Loucy (cell line): Measurements from ENCODE around the gene HSPG2.

Source experiments
- H2AFZ ChIP-seq: fragments of 200-600 bp; sonication (generic); 2 replicates; pipeline ENCODE4 v1.6.0; 2016; ENCODE audit warnings: antibody characterized with exemption, mild to moderate bottlenecking, low read length, moderate library complexity
- H3F3A ChIP-seq: fragments of 200-600 bp; 2 replicates; pipeline ENCODE4 v1.6.0; 2016; ENCODE audit warnings: antibody characterized with exemption, low read depth, mild to moderate bottlenecking
- H3K27me3 ChIP-seq: fragments of 200-600 bp; sonication (generic); 2 replicates; pipeline ENCODE4 v1.6.1; 2014; ENCODE audit warnings: low read length, mild to moderate bottlenecking; ENCODE audit not compliant: insufficient read depth, poor library complexity, severe bottlenecking
- H3K36me3 ChIP-seq: fragments of 200-600 bp; sonication (generic); 2 replicates; pipeline ENCODE4 v1.6.1; 2016; ENCODE audit warnings: low read length; ENCODE audit not compliant: insufficient read depth
- H3K4me1 ChIP-seq: fragments of 200-600 bp; sonication (generic); 2 replicates; pipeline ENCODE4 v1.5.1; 2014; ENCODE audit warnings: low read length, mild to moderate bottlenecking; ENCODE audit not compliant: insufficient read depth, poor library complexity, severe bottlenecking
- H3K4me2 ChIP-seq: fragments of 200-600 bp; sonication (generic); 2 replicates; pipeline ENCODE4 v1.6.0; 2014; ENCODE audit warnings: antibody characterized with exemption, low read length, low read depth, mild to moderate bottlenecking; ENCODE audit not compliant: poor library complexity, severe bottlenecking
- H3K4me3 ChIP-seq: fragments of 200-600 bp; sonication (generic); 2 replicates; pipeline ENCODE4 v1.5.1; 2014; ENCODE audit warnings: low read length, mild to moderate bottlenecking, mixed read lengths; ENCODE audit not compliant: poor library complexity, severe bottlenecking
- H3K79me2 ChIP-seq: fragments of 200-600 bp; sonication (generic); 2 replicates; pipeline ENCODE4 v1.6.1; 2014; ENCODE audit warnings: low read length; ENCODE audit not compliant: insufficient read depth
- H3K9ac ChIP-seq: fragments of 200-600 bp; sonication (generic); 2 replicates; pipeline ENCODE4 v1.6.0; 2014; ENCODE audit warnings: mild to moderate bottlenecking, low read depth, low read length, moderate library complexity; ENCODE audit not compliant: poor library complexity, severe bottlenecking
- H3K9me2 ChIP-seq: fragments of 200-600 bp; sonication (generic); replicated peaks from 2 replicates; pipeline ENCODE4 v1.6.1; 2016; ENCODE audit warnings: low read depth, low read length, mixed read lengths
- H3K9me3 ChIP-seq: fragments of 200-600 bp; sonication (generic); 2 replicates; pipeline ENCODE4 v1.6.1; 2014; ENCODE audit warnings: mild to moderate bottlenecking, antibody characterized with exemption, low read length, low read depth; ENCODE audit not compliant: insufficient read depth
- H4K20me1 ChIP-seq: fragments of 200-600 bp; sonication (generic); 2 replicates; pipeline ENCODE4 v1.6.0; 2014; ENCODE audit warnings: antibody characterized with exemption, low read length, mild to moderate bottlenecking; ENCODE audit not compliant: insufficient read depth, poor library complexity, severe bottlenecking
- EZH2phosphoT487 ChIP-seq: fragments of 200-600 bp; IDR thresholded peaks from 2 replicates; pipeline ENCODE4 v1.6.1; 2018; ENCODE audit warnings: antibody characterized with exemption, mild to moderate bottlenecking, moderate library complexity, borderline replicate concordance
- TF ChIP-seq, protein P1 (sequence below): fragments of 200-600 bp; sonication (generic); conservative IDR thresholded peaks from 2 replicates; pipeline ENCODE4 v1.5.1; 2014; ENCODE audit warnings: mild to moderate bottlenecking, antibody characterized with exemption, low read length

HSPG2 gene

DNA sequence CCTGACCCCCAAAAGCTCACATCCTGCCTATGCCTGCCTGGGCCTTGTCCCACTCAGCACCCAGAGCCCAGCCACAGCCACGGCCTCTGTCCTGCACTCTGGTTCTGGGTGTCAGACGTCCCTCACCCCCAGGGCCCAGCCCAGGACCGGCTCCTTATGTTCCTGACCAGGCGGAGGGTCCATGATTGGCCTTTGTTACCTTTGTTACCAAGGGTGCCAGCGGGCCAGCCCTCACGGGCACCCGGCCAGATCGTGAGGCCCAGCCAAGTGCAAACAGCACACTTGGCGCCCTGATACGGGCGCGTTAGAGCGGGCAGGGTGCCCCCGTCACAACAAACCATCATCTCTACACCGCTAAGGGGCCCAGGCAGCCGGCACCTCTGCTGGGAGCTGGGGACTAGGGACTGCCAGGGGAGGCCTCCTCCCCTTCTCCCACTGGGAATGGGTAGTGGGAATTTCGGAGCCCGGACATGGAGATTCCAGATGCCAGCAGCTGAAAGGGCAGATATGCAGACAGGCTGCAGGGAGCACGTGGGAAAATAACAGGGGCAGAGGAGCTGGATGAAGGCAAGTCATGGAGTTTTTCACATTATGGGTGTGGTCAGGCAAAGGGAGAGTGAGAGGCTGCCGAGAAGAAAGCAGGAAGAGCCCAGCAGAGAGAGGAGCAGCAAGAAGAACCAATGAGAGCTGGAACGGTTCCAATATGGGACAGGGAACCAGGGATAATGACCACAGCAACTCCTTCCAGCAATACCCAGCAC lies 22.1 kb downstream of the HSPG2 start:
- Histone ChIP-seq H3K36me3 (no peaks in the 10 kb centered on the region), H3K9me2 (no peaks in the 10 kb centered on the region), H3K27me3 (no peaks in the 10 kb centered on the region), H3K4me2 (no peak overlapping the region), H2AFZ (no peak overlapping the region), H3K9me3 (no peaks in the 10 kb centered on the region), H3K4me3 (no peak overlapping the region), H3K9ac (no peak overlapping the region), H4K20me1 (no peaks in the 10 kb centered on the region), H3K79me2 (no peaks in the 10 kb centered on the region), H3F3A (no peaks in the 10 kb centered on the region), H3K4me1 (no peaks in the 10 kb centered on the region)
- no peak for TF ChIP-seq EZH2phosphoT487
- TF ChIP-seq, protein P1, sequence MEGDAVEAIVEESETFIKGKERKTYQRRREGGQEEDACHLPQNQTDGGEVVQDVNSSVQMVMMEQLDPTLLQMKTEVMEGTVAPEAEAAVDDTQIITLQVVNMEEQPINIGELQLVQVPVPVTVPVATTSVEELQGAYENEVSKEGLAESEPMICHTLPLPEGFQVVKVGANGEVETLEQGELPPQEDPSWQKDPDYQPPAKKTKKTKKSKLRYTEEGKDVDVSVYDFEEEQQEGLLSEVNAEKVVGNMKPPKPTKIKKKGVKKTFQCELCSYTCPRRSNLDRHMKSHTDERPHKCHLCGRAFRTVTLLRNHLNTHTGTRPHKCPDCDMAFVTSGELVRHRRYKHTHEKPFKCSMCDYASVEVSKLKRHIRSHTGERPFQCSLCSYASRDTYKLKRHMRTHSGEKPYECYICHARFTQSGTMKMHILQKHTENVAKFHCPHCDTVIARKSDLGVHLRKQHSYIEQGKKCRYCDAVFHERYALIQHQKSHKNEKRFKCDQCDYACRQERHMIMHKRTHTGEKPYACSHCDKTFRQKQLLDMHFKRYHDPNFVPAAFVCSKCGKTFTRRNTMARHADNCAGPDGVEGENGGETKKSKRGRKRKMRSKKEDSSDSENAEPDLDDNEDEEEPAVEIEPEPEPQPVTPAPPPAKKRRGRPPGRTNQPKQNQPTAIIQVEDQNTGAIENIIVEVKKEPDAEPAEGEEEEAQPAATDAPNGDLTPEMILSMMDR: no peak

DNA sequence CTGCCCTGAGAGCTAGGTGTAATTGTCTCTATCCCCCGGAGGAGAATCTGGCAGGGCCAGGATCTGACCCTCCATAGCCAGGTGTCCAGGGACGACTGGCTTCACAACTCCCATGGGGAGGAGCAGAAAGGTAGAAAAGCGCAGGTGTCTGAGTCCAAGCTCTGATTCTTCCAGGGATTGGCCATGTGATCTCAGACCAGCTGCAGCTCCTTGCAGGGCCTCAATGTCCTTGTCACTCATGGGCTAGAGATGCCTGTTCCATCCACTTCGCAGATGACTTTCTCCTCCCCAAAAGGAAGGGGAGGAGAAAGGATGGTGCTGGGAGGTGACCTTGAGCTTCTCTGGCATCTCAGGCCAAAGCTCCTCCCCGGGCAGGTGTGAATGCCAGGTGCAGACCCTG lies 22.7 kb downstream of the HSPG2 start:
- no peaks in the 10 kb centered on the region for H3K9me3 ChIP-seq
- no peak overlapping the region for H3K4me3 ChIP-seq
- H3K4me2 ChIP-seq: no peak overlapping the region
- TF ChIP-seq, protein P1: no peak
- no peak for TF ChIP-seq EZH2phosphoT487
- H3F3A ChIP-seq: no peaks in the 10 kb centered on the region
- H3K27me3 ChIP-seq: no peaks in the 10 kb centered on the region
- H3K4me1 ChIP-seq: no peaks in the 10 kb centered on the region
- no peak overlapping the region for H3K9ac ChIP-seq
- H4K20me1 ChIP-seq: no peaks in the 10 kb centered on the region
- no peaks in the 10 kb centered on the region for H3K9me2 ChIP-seq
- no peak overlapping the region for H2AFZ ChIP-seq
- H3K36me3 ChIP-seq: no peaks in the 10 kb centered on the region
- no peaks in the 10 kb centered on the region for H3K79me2 ChIP-seq

DNA sequence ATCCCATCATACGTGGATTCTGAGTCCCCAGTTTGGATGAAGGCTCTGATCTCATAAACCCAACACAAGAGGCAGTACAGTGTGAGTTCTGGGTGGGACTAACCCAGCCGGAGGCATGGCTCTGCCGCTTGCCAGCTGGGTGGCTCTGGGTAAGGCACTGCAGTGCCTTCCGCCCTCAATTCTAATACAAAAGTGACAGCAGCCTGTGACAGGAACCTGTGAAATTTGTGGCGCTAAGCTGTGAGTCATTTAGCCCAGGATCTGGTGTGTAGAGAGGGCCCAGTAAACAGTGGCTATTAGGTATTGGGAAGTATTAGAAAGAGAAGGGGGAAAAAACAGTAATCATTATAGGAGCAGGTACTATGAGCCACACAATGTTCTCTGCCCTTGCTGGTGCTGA lies 23.3 kb downstream of the HSPG2 start:
- no peak overlapping the region for H3K9ac ChIP-seq
- H3K4me3 ChIP-seq: no peak overlapping the region
- H3K27me3 ChIP-seq: no peaks in the 10 kb centered on the region
- no peaks in the 10 kb centered on the region for H3K36me3 ChIP-seq
- H2AFZ ChIP-seq: no peak overlapping the region
- H3K4me1 ChIP-seq: no peaks in the 10 kb centered on the region
- no peaks in the 10 kb centered on the region for H3K9me2 ChIP-seq
- H3K4me2 ChIP-seq: no peak overlapping the region
- no peaks in the 10 kb centered on the region for H3F3A ChIP-seq
- TF ChIP-seq, protein P1: no peak
- no peak for TF ChIP-seq EZH2phosphoT487
- no peaks in the 10 kb centered on the region for H3K79me2 ChIP-seq
- H3K9me3 ChIP-seq: no peaks in the 10 kb centered on the region
- H4K20me1 ChIP-seq: no peaks in the 10 kb centered on the region
